Neural cell (in vitro differentiated cells): Measurements from ENCODE around the gene OGFR. TPM values are rescaled to one million over a fixed set of nuclear protein-coding genes. Genes with fewer than 3 reads are reported as not detected.

Source experiments
- H2AFZ ChIP-seq: fragments of 200-600, 300-800 bp; sonication (generic), shearing (Covaris generic); 2 replicates; pipeline ENCODE4 v1.6.0; 2014; ENCODE audit warnings: low read depth, mild to moderate bottlenecking, antibody characterized with exemption, low read length, moderate library complexity
- H3F3A ChIP-seq: fragments of 200-600 bp; shearing (Covaris generic); 2 replicates; pipeline ENCODE4 v1.6.1; 2016; ENCODE audit warnings: mild to moderate bottlenecking, moderate library complexity, mixed read lengths, antibody characterized with exemption, low read length; ENCODE audit not compliant: insufficient read depth, poor library complexity, severe bottlenecking
- H3K27ac ChIP-seq: fragments of 200-600, 300-800 bp; sonication (generic), shearing (Covaris generic); 2 replicates; pipeline ENCODE4 v1.5.1; 2014; ENCODE audit warnings: mild to moderate bottlenecking, low read length, moderate library complexity
- H3K27me3 ChIP-seq: fragments of 300-800, 200-600 bp; sonication (generic), shearing (Covaris generic); 2 replicates; pipeline ENCODE4 v1.6.0; 2014; ENCODE audit warnings: mild to moderate bottlenecking, low read depth, low read length, moderate library complexity; ENCODE audit not compliant: insufficient read depth
- H3K36me3 ChIP-seq: fragments of 300-800, 200-600 bp; sonication (generic), shearing (Covaris generic); 2 replicates; pipeline ENCODE4 v1.5.1; 2014; ENCODE audit warnings: mild to moderate bottlenecking, antibody characterized with exemption, low read length, moderate library complexity; ENCODE audit not compliant: insufficient read depth
- H3K4me2 ChIP-seq: fragments of 300-800, 200-600 bp; sonication (generic), shearing (Covaris generic); 2 replicates; pipeline ENCODE4 v1.6.0; 2014; ENCODE audit warnings: mild to moderate bottlenecking, low read length
- H3K4me3 ChIP-seq: fragments of 300-800, 200-600 bp; sonication (generic), shearing (Covaris generic); 2 replicates; pipeline ENCODE4 v1.5.1; 2014; ENCODE audit warnings: mild to moderate bottlenecking, low read length, moderate library complexity
- H3K79me2 ChIP-seq: fragments of 200-600 bp; shearing (Covaris generic); replicated peaks from 2 replicates; pipeline ENCODE4 v1.6.0; 2014; ENCODE audit warnings: mild to moderate bottlenecking, low read length, moderate library complexity; ENCODE audit not compliant: insufficient read depth
- H3K9ac ChIP-seq: fragments of 300-800, 200-600 bp; sonication (generic), shearing (Covaris generic); 2 replicates; pipeline ENCODE4 v1.6.1; 2016; ENCODE audit warnings: mild to moderate bottlenecking, low read length, mixed read lengths
- H3K9me2 ChIP-seq: fragments of 200-600 bp; shearing (Covaris generic); 2 replicates; pipeline ENCODE4 v1.6.1; 2016; ENCODE audit warnings: mild to moderate bottlenecking, low read length, mixed read lengths; ENCODE audit not compliant: insufficient read depth
- H3K9me3 ChIP-seq: fragments of 200-600, 300-800 bp; sonication (generic), shearing (Covaris generic); 2 replicates; pipeline ENCODE4 v1.6.1; 2016; ENCODE audit warnings: mild to moderate bottlenecking, mixed run types, low read length, moderate library complexity, mixed read lengths
- H4K20me1 ChIP-seq: fragments of 200-600 bp; shearing (Covaris generic); 2 replicates; pipeline ENCODE4 v1.6.1; 2016; ENCODE audit warnings: mild to moderate bottlenecking, mixed run types; ENCODE audit not compliant: insufficient read depth
- EP300 ChIP-seq: fragments of 450-650 bp; conservative IDR thresholded peaks from 2 replicates; pipeline ENCODE4 v1.6.1; 2014; ENCODE audit warnings: antibody characterized with exemption, mild to moderate bottlenecking, moderate library complexity; ENCODE audit not compliant: poor library complexity, severe bottlenecking
- EZH2 ChIP-seq: fragments of 200-600, 300-800 bp; shearing (Covaris generic), sonication (generic); IDR thresholded peaks from 2 replicates; pipeline ENCODE4 v1.6.1; 2014; ENCODE audit warnings: antibody characterized with exemption, low read length, borderline replicate concordance, mild to moderate bottlenecking; ENCODE audit not compliant: insufficient read depth, poor library complexity, severe bottlenecking
- MXI1 ChIP-seq: fragments of 450-650 bp; conservative IDR thresholded peaks from 2 replicates; pipeline ENCODE4 v1.6.1; 2014; ENCODE audit warnings: antibody characterized with exemption, mild to moderate bottlenecking; ENCODE audit not compliant: poor library complexity, severe bottlenecking
- POLR2AphosphoS5 ChIP-seq: IDR thresholded peaks from 2 replicates; pipeline ENCODE4 v1.6.1; 2012
- RAD21 ChIP-seq: fragments of 450-650 bp; conservative IDR thresholded peaks from 2 replicates; pipeline ENCODE4 v1.6.1; 2014; ENCODE audit warnings: antibody characterized with exemption, mild to moderate bottlenecking, moderate library complexity
- SMC3 ChIP-seq: fragments of 450-650 bp; conservative IDR thresholded peaks from 2 replicates; pipeline ENCODE4 v1.6.1; 2014; ENCODE audit warnings: antibody characterized with exemption, mild to moderate bottlenecking, moderate library complexity; ENCODE audit not compliant: poor library complexity
- TAF1 ChIP-seq: IDR thresholded peaks from 2 replicates; pipeline ENCODE4 v1.6.1; 2012; ENCODE audit warnings: low read depth
- polyA plus RNA-seq: library from polyadenylated mRNA; depleted of rRNA; stranded (reverse); fragments of >200 nt; gene quantifications from 2 replicates; pipeline ENCODE4 v1.2.3, GENCODE V29; 2014
- TF ChIP-seq, protein P1 (sequence below): IDR thresholded peaks from 2 replicates; pipeline ENCODE4 v1.6.1; 2012; ENCODE audit warnings: borderline replicate concordance
- TF ChIP-seq, protein P2 (sequence below): fragments of 450-650 bp; IDR thresholded peaks from 2 replicates; pipeline ENCODE4 v1.5.1; 2014; ENCODE audit warnings: antibody characterized with exemption, mild to moderate bottlenecking, moderate library complexity; ENCODE audit not compliant: poor library complexity, severe bottlenecking

Gene OGFR
- polyA plus RNA-seq, 1 donor from 2014 or later, result 15.6 TPM

- no peak overlapping the region for H3K4me3 ChIP-seq
- H3K79me2 ChIP-seq, result no peaks in the 10 kb centered on the region
- H3K36me3 ChIP-seq, result no peaks in the 10 kb centered on the region
- H3K9ac ChIP-seq, result no peak overlapping the region
- H3K9me3 ChIP-seq, result no peaks in the 10 kb centered on the region
- no peaks in the 10 kb centered on the region for H4K20me1 ChIP-seq
- H3K4me2 ChIP-seq, result no peak overlapping the region
- no peaks in the 10 kb centered on the region for H3F3A ChIP-seq
- no peak for TF ChIP-seq SMC3
- TF ChIP-seq TAF1, result no peak
- TF ChIP-seq MXI1, result no peak
- no peak for TF ChIP-seq POLR2AphosphoS5
- TF ChIP-seq EP300, result no peak
- TF ChIP-seq, protein P1, sequence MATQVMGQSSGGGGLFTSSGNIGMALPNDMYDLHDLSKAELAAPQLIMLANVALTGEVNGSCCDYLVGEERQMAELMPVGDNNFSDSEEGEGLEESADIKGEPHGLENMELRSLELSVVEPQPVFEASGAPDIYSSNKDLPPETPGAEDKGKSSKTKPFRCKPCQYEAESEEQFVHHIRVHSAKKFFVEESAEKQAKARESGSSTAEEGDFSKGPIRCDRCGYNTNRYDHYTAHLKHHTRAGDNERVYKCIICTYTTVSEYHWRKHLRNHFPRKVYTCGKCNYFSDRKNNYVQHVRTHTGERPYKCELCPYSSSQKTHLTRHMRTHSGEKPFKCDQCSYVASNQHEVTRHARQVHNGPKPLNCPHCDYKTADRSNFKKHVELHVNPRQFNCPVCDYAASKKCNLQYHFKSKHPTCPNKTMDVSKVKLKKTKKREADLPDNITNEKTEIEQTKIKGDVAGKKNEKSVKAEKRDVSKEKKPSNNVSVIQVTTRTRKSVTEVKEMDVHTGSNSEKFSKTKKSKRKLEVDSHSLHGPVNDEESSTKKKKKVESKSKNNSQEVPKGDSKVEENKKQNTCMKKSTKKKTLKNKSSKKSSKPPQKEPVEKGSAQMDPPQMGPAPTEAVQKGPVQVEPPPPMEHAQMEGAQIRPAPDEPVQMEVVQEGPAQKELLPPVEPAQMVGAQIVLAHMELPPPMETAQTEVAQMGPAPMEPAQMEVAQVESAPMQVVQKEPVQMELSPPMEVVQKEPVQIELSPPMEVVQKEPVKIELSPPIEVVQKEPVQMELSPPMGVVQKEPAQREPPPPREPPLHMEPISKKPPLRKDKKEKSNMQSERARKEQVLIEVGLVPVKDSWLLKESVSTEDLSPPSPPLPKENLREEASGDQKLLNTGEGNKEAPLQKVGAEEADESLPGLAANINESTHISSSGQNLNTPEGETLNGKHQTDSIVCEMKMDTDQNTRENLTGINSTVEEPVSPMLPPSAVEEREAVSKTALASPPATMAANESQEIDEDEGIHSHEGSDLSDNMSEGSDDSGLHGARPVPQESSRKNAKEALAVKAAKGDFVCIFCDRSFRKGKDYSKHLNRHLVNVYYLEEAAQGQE, result no peak
- TF ChIP-seq, protein P2, sequence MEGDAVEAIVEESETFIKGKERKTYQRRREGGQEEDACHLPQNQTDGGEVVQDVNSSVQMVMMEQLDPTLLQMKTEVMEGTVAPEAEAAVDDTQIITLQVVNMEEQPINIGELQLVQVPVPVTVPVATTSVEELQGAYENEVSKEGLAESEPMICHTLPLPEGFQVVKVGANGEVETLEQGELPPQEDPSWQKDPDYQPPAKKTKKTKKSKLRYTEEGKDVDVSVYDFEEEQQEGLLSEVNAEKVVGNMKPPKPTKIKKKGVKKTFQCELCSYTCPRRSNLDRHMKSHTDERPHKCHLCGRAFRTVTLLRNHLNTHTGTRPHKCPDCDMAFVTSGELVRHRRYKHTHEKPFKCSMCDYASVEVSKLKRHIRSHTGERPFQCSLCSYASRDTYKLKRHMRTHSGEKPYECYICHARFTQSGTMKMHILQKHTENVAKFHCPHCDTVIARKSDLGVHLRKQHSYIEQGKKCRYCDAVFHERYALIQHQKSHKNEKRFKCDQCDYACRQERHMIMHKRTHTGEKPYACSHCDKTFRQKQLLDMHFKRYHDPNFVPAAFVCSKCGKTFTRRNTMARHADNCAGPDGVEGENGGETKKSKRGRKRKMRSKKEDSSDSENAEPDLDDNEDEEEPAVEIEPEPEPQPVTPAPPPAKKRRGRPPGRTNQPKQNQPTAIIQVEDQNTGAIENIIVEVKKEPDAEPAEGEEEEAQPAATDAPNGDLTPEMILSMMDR, result no peak
- no peak for TF ChIP-seq EZH2
- no peak for TF ChIP-seq RAD21
- H3K9me2 ChIP-seq, result no peaks in the 10 kb centered on the region
- H3K27me3 ChIP-seq, result no peaks in the 10 kb centered on the region
- H3K27ac ChIP-seq, result no peak overlapping the region
- no peak overlapping the region for H2AFZ ChIP-seq
Measured at GRCh38 chr20:62827311-62828038, 22.8 kb downstream of the OGFR start.

DNA sequence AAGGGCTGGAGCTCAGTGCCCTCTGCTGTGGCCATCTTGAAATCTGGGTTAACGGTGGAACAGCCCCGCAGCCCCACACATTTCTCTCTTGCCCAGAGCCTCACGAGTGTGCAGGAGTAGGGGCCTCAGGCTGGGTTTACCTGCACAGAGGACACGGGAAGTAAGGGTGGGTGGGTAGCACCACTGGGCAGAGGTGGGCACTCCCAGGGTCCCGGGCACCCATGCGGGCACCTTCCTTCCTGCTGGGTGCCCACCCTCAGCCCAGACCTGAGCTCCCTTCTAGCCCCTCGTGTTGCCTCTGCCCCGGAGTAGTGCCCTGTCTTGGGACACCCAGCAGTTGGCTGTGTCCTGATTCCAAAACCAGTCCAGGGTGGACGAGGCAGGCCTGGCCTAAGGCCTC lies 23.4 kb downstream of the OGFR start:
- TF ChIP-seq, protein P1, result no peak
- TF ChIP-seq MXI1, result no peak
- TF ChIP-seq EP300, result no peak
- no peak for TF ChIP-seq RAD21
- TF ChIP-seq EZH2, result no peak
- no peak for TF ChIP-seq POLR2AphosphoS5
- TF ChIP-seq, protein P2, result no peak
- no peak for TF ChIP-seq TAF1
- no peak for TF ChIP-seq SMC3
- Histone ChIP-seq H2AFZ (no peak overlapping the region), H3K4me2 (no peak overlapping the region), H3K27ac (no peak overlapping the region), H3K9me2 (no peaks in the 10 kb centered on the region), H3K4me3 (no peak overlapping the region), H3K27me3 (no peaks in the 10 kb centered on the region), H4K20me1 (no peaks in the 10 kb centered on the region), H3K79me2 (no peaks in the 10 kb centered on the region), H3F3A (no peaks in the 10 kb centered on the region), H3K9ac (no peak overlapping the region), H3K36me3 (no peaks in the 10 kb centered on the region), H3K9me3 (no peaks in the 10 kb centered on the region)
